Measurements from ENCODE around the gene GNAZ. TPM values are rescaled to one million over a fixed set of nuclear protein-coding genes. Genes with fewer than 3 reads are reported as not detected.

GNAZ gene
- total and polyA plus RNA-seq, 8 donors: 1.7 to 4.7 (median 3.9) TPM

- Histone ChIP-seq H3K27me3 (no peaks in the 10 kb centered on the region), H3K4me1 (no peaks in the 10 kb centered on the region), H3K9me3 (no peaks in the 10 kb centered on the region), H3K36me3 (no peaks in the 10 kb centered on the region), H3K27ac (no peak overlapping the region), H3K4me3 (no peak overlapping the region)
- TF ChIP-seq CTCF (IDR thresholded peaks at IDR 0.05): peak; percentile 61 to 69
- ATAC-seq (peak; percentile 92), DNase-seq (peak in 3 of 4 donors; percentile 64 to 79 (median 74))
- intact Hi-C loops (cut with DNase I): no loop called here
Measured at GRCh38 chr22:23128269-23129108, 58.2 kb downstream of the GNAZ start.

- H3K4me1 ChIP-seq: no peaks in the 10 kb centered on the region
- no peaks in the 10 kb centered on the region for H3K27me3 ChIP-seq
- no peaks in the 10 kb centered on the region for H3K9me3 ChIP-seq
- intact Hi-C loops (cut with DNase I): no loop called here
- H3K27ac ChIP-seq: no peak overlapping the region
- no peak overlapping the region for H3K4me3 ChIP-seq
- ATAC-seq (no peak), DNase-seq (peak in 1 of 4 donors; percentile 30)
- H3K36me3 ChIP-seq: no peaks in the 10 kb centered on the region
- no peak for TF ChIP-seq CTCF (IDR thresholded peaks at IDR 0.05)
Measured at GRCh38 chr22:23129149-23129548, 58.8 kb downstream of the GNAZ start.

GRCh38 chr22:23130697-23131096, 60.4 kb downstream of the GNAZ start:
- no peak overlapping the region for H3K4me3 ChIP-seq
- TF ChIP-seq CTCF (IDR thresholded peaks at IDR 0.05): no peak
- no peaks in the 10 kb centered on the region for H3K27me3 ChIP-seq
- peak in 1 of 4 donors; percentile 34 for DNase-seq
- no peak overlapping the region for H3K27ac ChIP-seq
- H3K36me3 ChIP-seq: no peaks in the 10 kb centered on the region
- no peak for ATAC-seq
- intact Hi-C loops (cut with DNase I): loop anchor here in 1 of 2 donors (2.0 kb wide), 1 partner anchor 174 kb away; no protein-coding TSS in a partner anchor
- H3K9me3 ChIP-seq: no peaks in the 10 kb centered on the region
- H3K4me1 ChIP-seq: no peaks in the 10 kb centered on the region

- Histone ChIP-seq H3K36me3 (no peaks in the 10 kb centered on the region), H3K27me3 (no peaks in the 10 kb centered on the region), H3K4me3 (no peak overlapping the region), H3K27ac (no peak overlapping the region), H3K4me1 (no peaks in the 10 kb centered on the region), H3K9me3 (no peaks in the 10 kb centered on the region)
- DNase-seq (no peak), ATAC-seq (no peak)
- no peak for TF ChIP-seq CTCF (IDR thresholded peaks at IDR 0.05)
- intact Hi-C loops (cut with DNase I): loop anchor here in 1 of 2 donors (2.0 kb wide), 1 partner anchor 175 kb away; no protein-coding TSS in a partner anchor
Measured at GRCh38 chr22:23131931-23132330, 61.6 kb downstream of the GNAZ start.

GRCh38 chr22:23132376-23133091, 62.2 kb downstream of the GNAZ start:
- Histone ChIP-seq H3K36me3 (no peaks in the 10 kb centered on the region), H3K27me3 (no peaks in the 10 kb centered on the region), H3K27ac (no peak overlapping the region), H3K4me1 (no peaks in the 10 kb centered on the region), H3K9me3 (no peaks in the 10 kb centered on the region), H3K4me3 (no peak overlapping the region)
- TF ChIP-seq CTCF (IDR thresholded peaks at IDR 0.05): no peak
- no peak for ATAC-seq
- intact Hi-C loops (cut with DNase I): no loop called here
- DNase-seq: peak in 1 of 4 donors; percentile 17
